Measurements from ENCODE around the gene COMMD9. TPM values are rescaled to one million over a fixed set of nuclear protein-coding genes. Genes with fewer than 3 reads are reported as not detected.

The COMMD9 gene
- total and polyA plus RNA-seq, 2 of the 8 experiments (the other 6 are each of a cell fraction or from before 2014, with no cell fraction given), result 42.5 to 49.1 TPM

DNA sequence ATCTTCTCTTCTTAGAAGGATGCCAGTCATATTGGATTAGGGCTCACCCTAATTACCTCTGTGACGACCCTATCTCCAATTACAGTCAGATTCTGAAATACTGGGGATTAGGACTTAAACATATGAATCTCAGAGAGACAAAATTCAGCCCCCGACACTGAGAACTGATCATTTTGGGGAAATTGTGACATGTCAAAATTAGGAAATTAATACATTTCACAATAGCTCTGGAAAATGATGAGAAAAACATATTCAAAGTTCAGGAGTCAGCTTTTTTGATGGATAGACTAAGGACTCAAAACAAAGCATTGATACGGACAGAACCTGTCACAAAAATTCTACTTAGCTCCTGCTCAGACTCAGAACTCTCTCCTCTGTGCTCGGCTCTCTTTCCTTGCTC, 40.8 kb downstream of the COMMD9 start (continued):
- TF ChIP-seq RFX5 (IDR thresholded peaks at IDR 0.05; ENCODE audit: borderline replicate concordance, low read depth, low read length), result no peak

Data from H1 (cell line).